HL-60/S4 (cell line): ENCODE measurements around the gene CAPN10.

Source experiments
- in situ Hi-C: fragments of 300-500 bp; cut with MboI; formaldehyde crosslinking; loops from 2 replicates; pipeline ENCODE4 v1.14.3; 2022; ENCODE audit warnings: low sequenced_read_pairs

Gene CAPN10

GRCh38 chr2:240563951-240564560 lies 22.5 kb upstream of the CAPN10 start:
- in situ Hi-C loops: no loop called here

- in situ Hi-C loops: no loop called here
Observed at GRCh38 chr2:240564561-240565332, 21.8 kb upstream of the CAPN10 start.

DNA sequence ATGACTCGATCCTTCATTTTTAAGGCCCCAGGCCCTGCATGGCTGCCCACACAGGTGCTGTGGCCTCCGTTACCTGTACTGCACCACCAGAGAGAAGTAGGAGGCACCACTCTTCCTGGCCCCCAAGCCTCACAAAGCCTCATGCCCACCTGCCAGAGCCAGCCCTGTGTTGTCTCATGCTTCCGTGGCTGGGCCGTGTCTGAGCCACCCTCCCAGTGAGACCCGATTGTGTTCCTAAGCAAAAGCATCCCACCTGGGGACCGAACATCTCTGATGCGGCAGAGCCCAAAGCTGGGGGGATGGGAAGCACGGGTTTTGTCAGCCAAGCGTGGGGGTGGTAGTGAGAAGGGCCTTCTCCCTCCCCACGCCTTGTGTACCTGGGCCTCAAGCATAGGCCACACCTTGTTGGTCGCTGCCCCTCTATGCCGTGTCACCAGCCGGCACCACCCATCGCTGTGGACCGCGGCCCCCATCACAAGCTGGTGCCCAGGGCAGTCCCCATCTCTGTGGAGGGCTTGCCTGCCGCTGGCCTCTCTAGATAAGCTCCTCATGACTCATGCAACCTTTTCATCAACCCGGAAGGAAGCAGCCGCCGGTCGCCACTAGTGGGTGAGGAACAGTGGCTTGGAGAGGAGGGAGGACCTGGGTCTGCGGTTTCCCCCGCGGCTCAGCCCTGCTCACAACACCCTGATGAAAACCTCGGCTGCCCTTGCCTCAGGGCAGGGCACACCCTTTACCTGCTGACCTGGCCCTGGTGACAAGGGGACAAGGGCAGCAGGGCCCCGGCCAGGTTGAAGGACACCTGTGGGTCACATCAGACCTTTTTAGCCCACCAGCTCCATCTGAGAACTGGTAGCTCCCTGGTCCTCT lies 21.0 kb upstream of the CAPN10 start:
- in situ Hi-C loops: no loop called here

GRCh38 chr2:240566203-240567136 lies 20.1 kb upstream of the CAPN10 start:
- in situ Hi-C loops: no loop called here

DNA sequence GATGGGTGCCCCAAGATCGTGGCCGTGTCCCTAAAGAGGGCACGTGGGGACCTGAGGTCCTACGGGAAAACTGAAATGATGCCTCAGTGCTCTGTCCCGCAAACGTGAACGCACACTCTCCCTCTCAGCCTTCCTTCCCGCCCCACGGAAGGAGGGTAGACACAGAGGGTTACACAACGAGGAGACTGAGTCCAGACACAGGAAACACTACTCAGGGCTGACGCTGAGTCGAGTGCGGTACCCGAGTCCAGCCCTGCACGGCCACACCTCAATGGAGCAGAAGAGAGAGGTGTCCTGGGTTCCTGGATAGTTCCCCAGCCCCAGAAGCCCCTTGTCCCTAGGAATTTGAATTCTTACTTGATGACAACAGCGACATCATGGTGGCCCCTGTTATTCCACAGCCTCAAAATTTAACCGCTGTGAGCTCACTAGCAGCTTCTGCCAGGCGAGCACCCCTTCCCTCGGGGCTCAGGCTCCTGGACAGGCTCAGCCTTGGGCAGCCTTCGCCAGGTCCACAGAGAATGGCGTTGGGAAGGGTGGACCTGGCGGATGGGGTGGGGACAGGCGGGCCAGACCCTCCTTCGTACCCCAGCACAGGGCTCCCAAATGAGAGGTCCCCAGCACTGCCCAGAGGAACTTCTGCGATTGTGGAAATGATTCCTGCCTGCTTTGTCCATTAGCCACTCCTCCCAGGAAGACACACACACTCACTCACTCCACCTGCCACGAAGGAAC lies 19.2 kb upstream of the CAPN10 start:
- in situ Hi-C loops: no loop called here

GRCh38 chr2:240567872-240568677 lies 18.5 kb upstream of the CAPN10 start, which contains the start of gene RNPEPL1:
RNPEPL1 (plus strand) TSS chr2:240568484; CDS start chr2:240568587, 103 bp downstream.
- in situ Hi-C loops: no loop called here

- in situ Hi-C loops: no loop called here
Observed at GRCh38 chr2:240568678-240569522, 17.6 kb upstream of the CAPN10 start.

GRCh38 chr2:240569523-240569997 lies 17.0 kb upstream of the CAPN10 start:
- in situ Hi-C loops: no loop called here

DNA sequence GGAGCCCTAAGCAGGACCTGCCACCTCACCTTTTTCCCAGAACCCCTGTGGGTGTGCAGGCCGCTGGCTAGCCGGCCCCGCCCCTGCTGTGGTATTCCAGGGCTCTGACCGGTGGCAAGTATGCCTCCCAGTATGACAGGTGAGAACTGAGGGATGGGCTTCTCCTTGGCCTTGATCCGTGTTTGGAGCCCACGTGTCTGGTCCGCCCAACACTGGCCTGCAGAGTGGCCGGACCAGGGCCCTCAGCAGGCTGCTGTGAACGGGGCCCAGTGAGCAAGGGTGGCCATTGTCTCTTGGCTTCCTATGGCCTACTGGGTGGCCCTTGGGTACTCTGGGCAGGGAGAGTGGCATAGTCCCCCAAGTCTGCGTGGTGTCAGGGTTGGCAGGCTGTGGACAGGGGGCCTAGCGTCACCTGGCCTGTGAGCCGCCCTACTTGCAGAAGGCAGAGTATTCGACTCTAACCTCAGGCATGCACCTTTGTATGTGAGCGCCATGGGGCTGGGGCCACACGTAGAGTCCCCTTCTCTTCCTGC lies 16.5 kb upstream of the CAPN10 start:
- in situ Hi-C loops: no loop called here

DNA sequence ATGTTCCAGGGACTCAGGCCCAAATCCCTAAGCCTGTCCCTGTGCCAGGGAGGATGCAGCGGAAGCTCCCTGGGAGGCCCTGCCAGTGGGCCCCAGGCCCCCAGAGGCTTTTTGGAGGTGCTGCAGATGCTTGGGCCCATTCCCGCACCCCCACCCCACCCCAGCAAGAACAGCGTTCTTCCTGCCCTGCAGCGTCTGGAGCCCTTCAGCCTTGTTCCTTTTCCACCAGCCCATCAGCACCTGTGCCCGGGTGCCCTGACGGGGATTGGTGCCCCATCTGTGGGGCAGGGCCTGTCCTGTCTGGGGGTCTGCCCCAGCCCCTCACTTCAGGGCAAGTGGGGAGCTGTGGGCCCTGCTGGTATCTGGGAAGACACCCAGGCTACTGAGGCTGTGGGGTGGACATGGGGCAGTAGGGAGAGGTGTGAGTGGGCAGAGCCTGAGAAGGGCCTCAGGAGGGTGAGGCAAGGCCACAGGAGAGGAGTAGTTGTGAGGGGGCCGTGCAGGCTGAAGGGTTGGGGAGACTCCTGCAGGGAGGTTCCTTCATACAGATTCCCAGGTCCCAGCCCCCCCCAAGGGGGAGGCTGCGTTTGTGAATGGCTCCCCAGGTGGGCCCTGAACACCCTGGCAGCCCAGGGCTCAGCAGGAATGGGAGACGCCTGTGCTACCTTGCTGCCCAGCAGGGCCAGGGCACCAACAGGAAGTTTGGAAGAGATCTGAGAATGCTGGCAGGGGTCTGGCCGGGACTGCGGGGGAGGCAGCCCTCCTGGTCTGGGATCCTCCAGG lies 15.8 kb upstream of the CAPN10 start:
- in situ Hi-C loops: no loop called here

DNA sequence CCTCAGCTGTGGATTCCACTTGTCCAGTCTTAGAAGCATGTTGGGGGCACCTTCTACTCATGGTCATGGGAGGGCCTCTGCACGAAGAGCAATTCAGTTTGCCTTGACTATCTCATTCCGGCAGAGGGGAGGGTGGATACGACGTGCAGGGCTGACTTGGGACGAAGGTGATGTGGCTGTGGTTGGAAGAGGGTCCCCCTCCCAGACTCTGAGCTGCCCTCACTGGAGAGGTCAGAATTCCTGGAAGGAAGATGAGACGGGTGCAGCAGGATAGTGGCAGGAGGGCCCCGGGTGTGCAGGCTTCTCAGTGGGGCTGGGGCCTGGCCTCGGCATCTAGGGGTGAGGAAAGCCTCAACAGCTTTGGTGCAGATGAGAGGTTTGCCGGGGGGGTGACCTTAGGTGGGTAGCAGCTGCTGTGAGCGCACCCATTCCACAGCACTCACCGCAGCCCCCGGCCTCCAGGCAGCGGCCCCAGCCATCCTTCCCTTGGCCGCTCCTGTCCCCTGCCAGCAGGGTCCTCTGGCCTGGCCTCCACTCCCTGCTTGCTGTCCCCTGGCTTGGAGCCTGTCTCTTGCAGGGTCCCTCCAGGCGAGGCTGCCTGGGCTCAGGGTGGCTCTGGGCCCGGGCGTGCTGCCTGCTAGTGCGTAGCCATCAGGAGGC lies 15.1 kb upstream of the CAPN10 start:
- in situ Hi-C loops: no loop called here

- in situ Hi-C loops: no loop called here
Observed at GRCh38 chr2:240572141-240573031, 14.1 kb upstream of the CAPN10 start.

DNA sequence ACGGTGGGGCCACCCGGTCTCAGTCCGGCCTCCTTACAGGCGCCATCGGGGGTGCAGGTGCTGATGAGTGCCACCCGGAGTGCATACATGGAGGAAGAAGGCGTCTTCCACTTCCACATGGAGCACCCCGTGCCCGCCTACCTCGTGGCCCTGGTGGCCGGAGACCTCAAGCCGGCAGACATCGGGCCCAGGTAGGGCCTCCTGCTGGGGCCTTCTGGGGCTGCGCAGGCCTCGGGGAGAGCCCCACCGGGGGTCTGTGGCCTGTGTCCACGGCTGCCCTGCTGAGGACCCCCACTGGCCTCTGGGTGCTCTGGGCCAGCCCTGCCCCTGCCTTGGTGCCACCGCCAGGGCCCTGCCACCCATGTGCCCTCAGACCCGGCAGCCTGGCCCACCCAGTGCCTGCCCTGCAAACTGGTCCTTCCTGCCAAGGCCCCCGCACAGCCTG lies 13.4 kb upstream of the CAPN10 start:
- in situ Hi-C loops: no loop called here

DNA sequence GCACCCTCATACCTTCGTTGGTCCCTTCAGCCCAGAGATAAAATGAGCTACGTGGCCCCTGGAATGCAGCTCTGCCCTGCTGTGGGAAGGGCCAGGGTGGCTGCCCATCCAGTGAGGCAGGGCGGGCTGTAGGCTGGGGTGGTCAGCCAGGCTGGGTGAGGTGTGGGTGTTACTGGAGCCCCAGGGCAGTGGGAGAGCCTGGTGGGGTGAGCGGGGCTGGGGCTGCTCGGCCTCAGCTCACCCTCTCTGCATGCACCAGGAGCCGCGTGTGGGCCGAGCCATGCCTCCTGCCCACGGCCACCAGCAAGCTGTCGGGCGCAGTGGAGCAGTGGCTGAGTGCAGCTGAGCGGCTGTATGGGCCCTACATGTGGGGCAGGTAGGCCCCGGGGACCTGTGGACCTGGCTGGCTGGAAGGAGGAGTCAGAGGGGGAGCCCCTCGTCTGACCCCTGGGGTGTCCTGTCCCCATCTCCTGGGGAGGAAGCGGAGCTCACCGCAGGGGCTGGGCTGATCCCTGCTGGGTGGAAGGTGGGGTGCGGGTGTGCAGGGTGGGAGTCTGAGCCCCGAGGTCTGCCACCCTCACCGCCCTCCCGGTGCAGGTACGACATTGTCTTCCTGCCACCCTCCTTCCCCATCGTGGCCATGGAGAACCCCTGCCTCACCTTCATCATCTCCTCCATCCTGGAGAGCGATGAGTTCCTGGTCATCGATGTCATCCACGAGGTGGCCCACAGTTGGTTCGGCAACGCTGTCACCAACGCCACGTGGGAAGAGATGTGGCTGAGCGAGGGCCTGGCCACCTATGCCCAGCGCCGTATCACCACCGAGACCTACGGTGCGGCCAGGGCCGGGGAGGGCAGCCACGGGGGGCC lies 12.8 kb upstream of the CAPN10 start:
- in situ Hi-C loops: no loop called here
